Measurements from ENCODE around the gene ARSI.

Gene ARSI

DNA sequence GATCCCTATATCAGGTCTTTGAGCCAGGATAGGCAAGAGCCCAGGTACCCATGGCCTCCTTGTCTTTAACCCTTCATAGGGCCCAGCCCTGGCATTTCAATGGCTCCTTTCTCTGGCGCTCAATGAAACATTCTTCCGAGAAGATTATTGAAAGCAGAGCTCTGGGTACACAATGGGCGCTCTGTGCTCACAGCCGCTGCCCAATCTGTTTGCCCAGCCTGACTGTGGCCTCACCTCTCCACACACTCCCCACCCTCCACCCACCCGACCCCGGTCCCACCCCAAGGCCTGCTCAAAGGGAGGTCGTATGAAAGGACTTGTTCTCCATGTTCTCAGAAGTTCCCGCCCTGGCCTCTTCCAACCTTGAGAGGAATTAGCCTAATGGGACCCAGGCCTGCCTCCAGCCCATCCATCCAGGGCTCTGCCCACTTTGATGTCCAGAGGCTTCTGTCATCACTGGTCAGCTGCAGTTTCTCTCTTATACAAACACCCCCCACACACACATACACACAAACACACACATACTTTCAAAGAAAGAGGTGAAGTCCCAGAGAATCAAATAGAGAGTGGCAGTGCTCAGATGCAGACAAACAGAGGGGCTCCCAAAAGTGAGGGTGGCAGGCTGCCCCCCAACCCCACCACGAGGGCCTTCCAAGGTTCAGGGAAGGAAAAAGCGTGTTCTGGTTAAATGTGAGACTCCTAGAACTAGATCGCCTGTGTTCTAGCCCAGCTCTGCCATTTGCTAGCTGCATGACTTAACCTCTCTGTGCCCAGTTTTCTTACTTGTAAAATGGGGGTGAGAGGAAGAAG, 5.1 kb upstream of the ARSI start:
- DNase-seq (ENCODE audit: low read depth) = no peak

- DNase-seq (ENCODE audit: low read depth) = no peak
Measured at GRCh38 chr5:150306775-150307174, 4.1 kb upstream of the ARSI start.

DNA sequence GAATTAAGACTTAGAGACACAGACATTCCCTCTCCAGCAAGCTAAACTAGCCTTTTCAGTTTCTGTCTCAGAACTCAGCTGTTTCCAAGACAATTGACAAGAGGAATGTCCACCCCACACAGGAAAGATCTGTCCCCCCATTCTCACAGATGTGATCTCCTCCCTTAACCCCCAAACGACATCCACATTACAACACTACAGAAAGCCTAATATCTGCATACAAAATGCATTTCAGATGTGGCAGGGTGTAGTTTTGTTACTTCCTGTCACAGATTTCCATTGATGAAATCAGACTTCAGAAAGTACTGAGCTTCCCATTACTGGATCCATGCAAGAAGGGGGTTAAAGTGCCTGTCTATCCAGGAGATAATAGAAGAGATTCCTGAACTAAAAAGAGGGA, 2.9 kb upstream of the ARSI start:
- no peak for DNase-seq (ENCODE audit: low read depth)

DNA sequence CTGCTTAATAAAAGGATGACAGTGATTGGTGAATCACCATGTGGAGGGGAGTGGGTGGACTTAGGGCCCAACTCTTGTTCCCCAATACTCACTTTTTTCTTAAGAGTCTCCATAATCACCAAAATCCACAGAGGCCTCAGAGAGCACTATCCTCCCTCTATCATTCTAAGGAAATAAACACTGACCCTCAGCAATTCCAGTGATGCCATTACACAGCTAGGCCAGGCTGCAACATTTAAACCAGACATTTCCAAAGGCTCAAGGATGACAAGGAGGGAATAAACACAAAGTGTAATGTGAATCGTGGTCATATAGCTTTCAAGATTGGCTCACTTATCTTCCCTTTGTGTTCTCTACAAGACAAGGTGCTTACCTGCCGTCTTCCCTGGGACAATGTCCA, 2.4 kb upstream of the ARSI start:
- no peak for DNase-seq (ENCODE audit: low read depth)

DNA sequence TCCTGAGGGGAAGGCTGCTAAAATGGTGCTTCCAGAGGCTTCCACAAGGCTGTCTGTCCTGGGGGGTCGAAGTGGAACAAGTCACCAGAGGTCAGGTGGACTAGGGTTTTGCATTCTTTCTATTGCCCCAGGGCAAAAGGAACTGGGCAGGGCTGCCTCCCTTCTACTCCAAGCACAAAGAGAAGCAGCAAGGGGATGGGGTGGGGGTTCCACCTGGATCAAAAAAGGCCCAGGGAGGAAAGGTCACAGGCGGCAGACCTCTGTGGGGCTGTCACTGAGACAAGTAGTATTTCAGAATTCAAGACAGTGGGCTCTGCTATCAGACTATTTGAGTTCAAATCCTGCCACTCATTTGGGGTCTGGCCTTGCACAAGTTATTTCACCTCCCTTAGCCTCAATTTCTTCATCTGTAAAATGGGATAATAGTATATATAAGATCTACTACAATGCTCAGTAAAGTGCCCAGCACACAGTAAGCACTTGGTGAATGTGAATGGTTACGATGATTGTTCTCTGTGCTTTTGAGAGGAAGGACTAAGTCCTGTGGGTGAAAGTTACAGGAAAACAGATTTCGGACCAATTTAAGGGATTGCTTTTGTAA, 1.9 kb upstream of the ARSI start:
- no peak for DNase-seq (ENCODE audit: low read depth)

GRCh38 chr5:150303660-150304386, 1.1 kb upstream of the ARSI start:
- DNase-seq (ENCODE audit: low read depth) = no peak

DNA sequence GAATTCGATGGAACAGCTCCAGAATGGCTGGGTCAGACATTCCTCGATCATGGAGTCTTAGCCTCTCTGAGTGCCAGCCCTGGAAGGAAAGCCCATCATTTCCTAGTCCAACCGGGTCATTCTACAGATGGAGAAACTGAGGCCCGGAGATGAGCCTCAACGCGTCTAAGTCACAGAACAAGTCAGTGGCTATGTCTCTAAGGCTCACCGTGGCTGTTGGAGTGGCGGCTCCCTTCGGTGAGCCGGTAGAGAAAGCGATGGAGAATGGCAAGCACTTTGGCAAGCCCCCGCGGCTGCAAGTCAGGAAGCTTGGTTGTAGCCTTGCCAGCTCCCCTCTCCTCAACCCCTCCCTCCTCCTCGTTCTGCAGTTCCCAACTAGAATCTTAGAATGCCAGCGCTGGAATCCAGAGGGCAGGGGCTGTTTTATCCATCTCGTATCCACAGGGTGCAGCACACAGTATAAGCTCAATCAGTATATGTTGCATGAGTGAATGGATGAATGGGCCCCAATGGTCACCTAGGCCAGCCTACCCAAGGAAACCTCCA, 438 bp upstream of the ARSI start:
- no peak for DNase-seq (ENCODE audit: low read depth)

DNA sequence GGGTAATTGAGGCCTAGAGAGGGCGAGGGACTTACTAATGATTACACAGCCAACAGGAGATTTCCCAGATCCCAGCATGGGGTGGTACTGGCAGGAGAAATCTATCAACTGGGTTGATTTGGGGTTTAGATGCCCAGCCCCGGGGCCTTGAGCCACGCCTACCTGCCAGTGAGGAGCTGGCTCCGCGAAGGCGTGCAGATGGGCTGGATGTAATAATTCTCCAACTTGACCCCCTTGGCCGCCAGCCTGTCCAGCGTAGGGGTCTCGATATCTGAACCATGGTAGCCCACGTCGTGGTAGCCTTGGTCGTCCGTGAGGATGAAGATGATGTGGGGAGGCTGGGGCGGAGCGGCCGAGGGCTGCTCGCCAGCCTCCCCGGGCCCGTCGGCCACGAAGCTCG, 804 bp downstream of the ARSI start:
- DNase-seq (ENCODE audit: low read depth) = no peak

DNA sequence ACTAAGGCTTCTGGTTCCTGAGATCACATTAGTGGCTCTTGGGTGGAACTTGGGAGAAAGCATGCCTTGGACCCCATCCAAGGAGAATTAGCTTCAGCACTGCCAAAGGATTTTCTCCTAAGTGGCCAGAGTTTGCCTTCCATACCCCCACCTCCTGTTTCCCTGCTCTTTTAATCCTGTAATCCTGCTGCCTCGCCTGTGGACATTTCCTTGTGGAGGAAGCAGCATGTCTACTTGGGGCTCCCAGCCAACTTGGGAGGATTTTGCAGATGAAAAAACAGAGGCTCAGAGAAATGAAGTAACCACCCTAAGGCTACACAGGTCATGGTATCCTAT, 1.6 kb downstream of the ARSI start:
- peak; percentile 36 for DNase-seq (ENCODE audit: low read depth)

DNA sequence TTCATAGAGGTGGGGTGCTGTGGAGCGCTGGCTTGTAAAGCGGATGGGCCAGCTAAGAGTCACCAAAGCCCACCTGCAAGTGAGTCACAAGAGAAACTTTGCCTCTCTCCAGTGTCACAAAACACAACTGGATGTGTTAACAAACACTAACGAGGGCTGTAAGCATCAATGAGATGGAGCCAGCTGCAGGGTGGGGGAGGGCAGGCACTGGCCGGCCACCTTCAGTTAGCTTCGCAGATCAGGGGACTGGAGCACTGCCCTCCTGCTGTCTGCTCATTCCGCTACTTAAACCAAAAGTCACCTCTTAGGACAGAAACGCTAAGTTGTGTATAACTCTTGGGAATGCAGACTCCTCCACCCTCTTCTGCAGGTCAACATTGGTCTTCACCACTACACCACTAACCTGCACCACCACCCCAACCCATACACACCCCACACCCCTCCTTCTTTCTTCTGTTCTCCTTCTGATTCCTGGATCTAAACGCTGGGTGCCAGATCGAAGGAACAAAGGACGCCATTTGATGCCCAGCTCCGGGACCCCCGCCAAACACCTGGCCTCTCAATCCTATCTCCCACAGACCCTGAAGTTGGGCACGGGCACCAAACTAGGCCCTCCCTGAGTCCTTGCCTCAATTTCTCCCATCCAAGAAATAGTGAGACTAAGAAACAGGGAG, 2.1 kb downstream of the ARSI start:
- no peak for DNase-seq (ENCODE audit: low read depth)

DNA sequence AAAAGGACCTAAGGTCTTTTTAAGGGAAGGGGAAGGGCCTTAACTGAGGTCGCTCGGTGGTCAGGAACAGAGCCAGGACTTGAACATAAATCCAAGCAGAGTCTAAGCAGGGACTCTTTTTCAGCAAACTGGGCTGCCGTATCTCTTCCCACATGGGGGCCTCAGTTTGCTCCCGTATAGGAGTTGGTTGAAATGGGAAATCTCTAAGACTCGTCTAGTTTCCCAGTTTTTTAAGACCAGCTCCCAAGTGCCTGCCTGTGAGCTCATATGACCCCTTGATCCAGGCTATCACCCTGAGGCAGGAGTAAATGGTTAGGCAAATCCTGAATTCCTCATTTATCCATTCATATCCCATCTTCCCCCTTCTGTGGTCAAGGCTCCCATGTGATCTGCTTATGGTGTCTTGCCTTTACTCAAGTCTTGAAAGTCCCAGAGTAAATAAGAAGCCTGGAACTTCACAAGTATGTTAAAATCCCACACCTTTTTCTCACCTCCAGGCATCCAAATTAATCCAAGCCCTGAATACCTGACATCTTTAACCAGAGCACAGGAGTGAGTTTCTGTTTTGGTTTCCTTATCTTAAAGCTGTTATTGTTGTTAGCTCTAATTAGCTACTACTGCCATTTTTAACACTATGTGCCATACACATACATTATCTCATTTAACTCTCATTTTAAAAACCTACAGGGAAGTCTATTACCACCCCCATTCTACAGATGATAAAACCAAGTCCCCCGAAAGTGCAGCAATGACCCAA, 3.0 kb downstream of the ARSI start:
- DNase-seq (ENCODE audit: low read depth) = peak; percentile 73

DNA sequence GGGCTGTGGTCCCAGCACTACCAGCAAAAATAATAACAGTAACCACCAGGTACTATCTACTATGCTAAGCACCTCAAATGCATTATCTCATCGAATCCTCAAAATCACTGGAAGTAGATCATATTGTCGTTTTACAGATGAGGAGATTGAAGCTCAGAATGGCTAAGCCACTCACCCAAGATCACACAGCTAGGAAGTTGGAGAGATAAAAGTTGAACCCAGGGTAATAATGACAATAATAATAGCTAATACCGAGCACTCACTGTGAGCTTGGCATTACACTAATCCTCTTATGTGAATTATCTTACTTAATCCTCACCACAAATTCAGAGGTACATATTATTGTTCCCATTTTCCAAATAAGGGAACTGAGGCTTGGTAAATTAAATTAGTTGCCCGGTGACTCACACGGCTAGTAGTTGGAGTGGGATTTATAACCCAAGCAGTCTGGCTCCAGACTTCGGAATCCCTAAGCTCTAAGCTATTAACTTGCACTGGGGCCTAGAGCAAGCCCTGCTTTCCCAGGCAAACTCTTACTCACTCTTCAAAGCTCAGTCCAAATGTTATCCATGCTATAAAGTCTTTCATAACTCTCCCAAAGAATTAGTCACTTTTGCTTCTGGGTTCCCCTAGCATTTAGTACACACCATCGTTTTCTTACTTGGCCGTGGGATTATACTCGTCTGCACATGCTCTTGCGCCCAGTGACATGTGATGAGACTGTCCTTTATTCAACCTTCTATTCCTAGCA, 3.8 kb downstream of the ARSI start:
- DNase-seq (ENCODE audit: low read depth) = peak; percentile 96

GRCh38 chr5:150297934-150298595, 4.6 kb downstream of the ARSI start:
- no peak for DNase-seq (ENCODE audit: low read depth)

GRCh38 chr5:150297236-150297890, 5.3 kb downstream of the ARSI start:
- no peak for DNase-seq (ENCODE audit: low read depth)

- DNase-seq (ENCODE audit: low read depth) = no peak
Measured at GRCh38 chr5:150296496-150296895, 6.2 kb downstream of the ARSI start.

DNA sequence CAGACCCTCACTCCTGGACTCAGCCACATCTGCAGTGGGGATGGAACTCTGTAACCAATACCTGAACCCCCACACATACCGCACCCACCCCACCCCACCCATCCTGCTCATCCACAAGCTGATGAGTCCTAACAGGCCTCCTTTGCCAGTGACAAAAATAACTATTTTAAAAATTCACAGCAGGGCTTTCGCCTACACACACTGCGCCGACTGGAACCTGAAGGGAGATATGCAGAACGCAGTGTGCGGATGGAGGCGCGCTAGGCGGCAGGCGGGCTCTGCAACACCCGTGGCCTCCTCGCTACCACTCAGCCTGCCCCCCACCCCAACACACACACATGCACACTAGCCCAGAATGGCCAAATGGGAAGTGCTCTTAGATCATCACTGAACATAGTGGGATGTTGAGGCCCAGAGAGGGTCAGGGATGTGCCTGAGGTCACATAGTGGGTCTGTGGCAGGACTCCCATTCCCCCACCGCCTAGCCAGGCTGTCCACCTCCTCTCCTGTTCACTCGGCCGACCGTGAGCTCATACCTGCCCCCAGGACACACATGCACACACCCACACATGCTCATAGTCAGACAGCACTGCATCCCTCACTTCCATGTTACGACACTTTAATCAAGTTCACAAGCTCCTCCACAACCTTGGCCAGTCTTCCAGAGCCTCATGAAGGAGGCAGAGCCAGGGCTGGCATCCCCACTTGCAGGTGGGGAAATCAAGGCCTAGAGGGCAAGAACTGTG, 6.8 kb downstream of the ARSI start:
- DNase-seq (ENCODE audit: low read depth) = no peak

GRCh38 chr5:150295172-150295634, 7.5 kb downstream of the ARSI start:
- peak; percentile 74 for DNase-seq (ENCODE audit: low read depth)

- DNase-seq (ENCODE audit: low read depth) = no peak
Measured at GRCh38 chr5:150294551-150295071, 8.1 kb downstream of the ARSI start.
